DOHH2 (cell line): ENCODE data around the gene RPL23.

Experiments
- H3F3A ChIP-seq: fragments of 200-600 bp; sonication (generic), shearing (Covaris generic); 2 replicates; pipeline ENCODE4 v1.6.0; 2016; ENCODE audit warnings: antibody characterized with exemption, mild to moderate bottlenecking; ENCODE audit not compliant: control insufficient read depth, insufficient read depth
- H3K27ac ChIP-seq: fragments of 200-600 bp; sonication (generic); 2 replicates; pipeline ENCODE4 v1.5.1; 2014; ENCODE audit warnings: low read depth, mild to moderate bottlenecking, low read length, moderate library complexity
- H3K27me3 ChIP-seq: fragments of 200-600 bp; sonication (generic); 2 replicates; pipeline ENCODE4 v1.6.1; 2014; ENCODE audit warnings: mild to moderate bottlenecking, low read length, mixed read lengths; ENCODE audit not compliant: control insufficient read depth
- H3K36me3 ChIP-seq: fragments of 200-600 bp; sonication (generic); 2 replicates; pipeline ENCODE4 v1.6.1; 2014; ENCODE audit warnings: mild to moderate bottlenecking, low read length, moderate library complexity, mixed read lengths; ENCODE audit not compliant: control insufficient read depth
- H3K4me1 ChIP-seq: fragments of 200-600 bp; sonication (generic); 2 replicates; pipeline ENCODE4 v1.6.1; 2014; ENCODE audit warnings: mild to moderate bottlenecking, low read length, mixed read lengths; ENCODE audit not compliant: control insufficient read depth
- H3K4me2 ChIP-seq: fragments of 200-600 bp; sonication (generic); 2 replicates; pipeline ENCODE4 v1.6.0; 2014; ENCODE audit warnings: mild to moderate bottlenecking, low read length, moderate library complexity
- H3K4me3 ChIP-seq: fragments of 200-600 bp; sonication (generic); 2 replicates; pipeline ENCODE4 v1.5.1; 2014; ENCODE audit warnings: mild to moderate bottlenecking, low read length, mixed read lengths
- H3K79me2 ChIP-seq: fragments of 200-600 bp; sonication (generic); 2 replicates; pipeline ENCODE4 v1.6.1; 2014; ENCODE audit warnings: mild to moderate bottlenecking, low read length, mixed read lengths; ENCODE audit not compliant: control insufficient read depth
- H3K9me2 ChIP-seq: fragments of 200-600 bp; sonication (generic); replicated peaks from 2 replicates; pipeline ENCODE4 v1.6.1; 2014; ENCODE audit warnings: mild to moderate bottlenecking, low read length, mixed read lengths; ENCODE audit not compliant: control insufficient read depth
- H3K9me3 ChIP-seq: fragments of 200-600 bp; sonication (generic); 2 replicates; pipeline ENCODE4 v1.6.1; 2014; ENCODE audit warnings: antibody characterized with exemption, low read length, mixed read lengths; ENCODE audit not compliant: control insufficient read depth, insufficient read depth
- H4K20me1 ChIP-seq: fragments of 200-600 bp; sonication (generic); 2 replicates; pipeline ENCODE4 v1.6.0; 2014; ENCODE audit warnings: low read depth, mild to moderate bottlenecking, antibody characterized with exemption, low read length, moderate library complexity; ENCODE audit not compliant: control insufficient read depth, insufficient read depth
- CTCF ChIP-seq: fragments of 200-600 bp; sonication (generic); IDR thresholded peaks from one replicate; pipeline ENCODE4 v1.5.1; 2014; ENCODE audit warnings: antibody characterized with exemption, mild to moderate bottlenecking, low read depth, low read length; ENCODE audit not compliant: poor library complexity, severe bottlenecking
- EZH2phosphoT487 ChIP-seq: fragments of 200-600 bp; sonication (generic); IDR thresholded peaks from 2 replicates; pipeline ENCODE4 v1.6.1; 2017; ENCODE audit warnings: borderline replicate concordance, mild to moderate bottlenecking, antibody characterized with exemption, low read length, moderate library complexity, mixed read lengths

The RPL23 gene

DNA sequence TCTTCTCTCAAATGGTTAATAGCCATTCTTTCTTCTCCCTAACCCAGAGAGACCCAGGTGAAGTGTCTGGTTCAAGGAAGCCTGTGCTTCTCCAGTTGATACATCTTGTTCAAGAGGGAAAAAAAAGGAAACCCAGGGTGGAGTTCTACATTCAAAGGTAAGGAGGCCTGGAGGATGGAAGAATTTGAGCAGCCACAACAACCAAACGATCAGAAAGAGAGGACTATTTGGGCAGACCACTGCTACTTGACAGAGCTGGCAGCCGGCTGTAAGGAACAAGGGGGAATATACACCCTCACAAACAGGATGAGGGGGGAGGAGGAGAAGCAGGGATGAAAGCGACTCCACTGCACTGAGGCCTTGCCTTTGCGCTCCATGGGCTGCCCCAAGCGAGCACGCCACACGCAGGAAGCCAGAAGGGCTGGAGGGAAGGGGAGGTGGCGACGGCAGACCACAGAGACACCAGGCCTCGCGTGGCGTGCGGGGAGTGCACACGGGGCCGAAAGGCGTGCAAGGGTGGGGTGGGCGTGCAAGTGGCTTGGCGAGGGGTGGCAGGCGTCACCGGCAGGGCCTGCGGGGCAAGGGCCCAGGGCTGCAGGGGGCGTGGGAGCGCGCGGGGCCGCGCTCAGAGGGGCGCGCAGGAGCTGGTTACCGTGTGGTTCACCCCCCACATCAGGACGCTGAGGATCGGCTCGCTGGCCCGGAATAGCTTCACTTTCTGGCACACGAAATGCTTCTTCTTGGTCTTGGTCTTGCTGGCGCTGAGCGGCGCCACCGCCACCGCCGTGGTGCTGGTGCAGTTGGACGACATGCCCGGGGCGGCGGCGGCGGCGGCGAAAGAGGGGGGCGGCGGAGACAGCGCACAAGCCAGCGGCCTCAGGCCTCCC, 54.7 kb downstream of the RPL23 start:
- H3K4me3 ChIP-seq = peak overlapping the region; percentile 87
- peak overlapping the region; percentile 60 for H3K27ac ChIP-seq
- peaks cover 21% of the 10 kb centered on the region for H3K4me1 ChIP-seq
- peaks cover 51% of the 10 kb centered on the region for H3K36me3 ChIP-seq
- H3F3A ChIP-seq = peaks cover 16% of the 10 kb centered on the region
- H3K27me3 ChIP-seq = no peaks in the 10 kb centered on the region
- no peaks in the 10 kb centered on the region for H3K9me3 ChIP-seq
- H4K20me1 ChIP-seq = no peaks in the 10 kb centered on the region
- peaks cover 51% of the 10 kb centered on the region for H3K79me2 ChIP-seq
- peak overlapping the region; percentile 93 for H3K4me2 ChIP-seq
- no peak for TF ChIP-seq EZH2phosphoT487
- peak; percentile 37 for TF ChIP-seq CTCF
- H3K9me2 ChIP-seq = no peaks in the 10 kb centered on the region
